NCI-H1930 (cell line): ENCODE measurements around the gene MYH9.
"Not testable (repeated sequence)": the region's sequence is repeated elsewhere in the genome, so short reads cannot be mapped to it uniquely, and the experiment has no call there.

Experiments used
- DNase-seq, 2 experiments: peaks; one replicate each; lab custom pipeline; 2025; lab: John Stamatoyannopoulos, UW

MYH9 gene

DNA sequence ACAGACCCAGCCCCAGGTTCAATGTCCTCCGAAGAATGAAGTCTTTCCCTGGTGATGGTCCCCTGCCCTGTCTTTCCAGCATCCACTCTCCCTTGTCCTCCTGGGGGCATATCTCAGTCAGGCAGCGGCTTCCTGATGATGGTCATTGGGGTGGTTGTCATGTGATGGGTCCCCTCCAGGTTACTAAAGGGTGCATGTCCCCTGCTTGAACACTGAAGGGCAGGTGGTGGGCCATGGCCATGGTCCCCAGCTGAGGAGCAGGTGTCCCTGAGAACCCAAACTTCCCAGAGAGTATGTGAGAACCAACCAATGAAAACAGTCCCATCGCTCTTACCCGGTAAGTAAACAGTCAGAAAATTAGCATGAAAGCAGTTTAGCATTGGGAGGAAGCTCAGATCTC is 120.7 kb downstream of the MYH9 start:
- no peak for DNase-seq

DNA sequence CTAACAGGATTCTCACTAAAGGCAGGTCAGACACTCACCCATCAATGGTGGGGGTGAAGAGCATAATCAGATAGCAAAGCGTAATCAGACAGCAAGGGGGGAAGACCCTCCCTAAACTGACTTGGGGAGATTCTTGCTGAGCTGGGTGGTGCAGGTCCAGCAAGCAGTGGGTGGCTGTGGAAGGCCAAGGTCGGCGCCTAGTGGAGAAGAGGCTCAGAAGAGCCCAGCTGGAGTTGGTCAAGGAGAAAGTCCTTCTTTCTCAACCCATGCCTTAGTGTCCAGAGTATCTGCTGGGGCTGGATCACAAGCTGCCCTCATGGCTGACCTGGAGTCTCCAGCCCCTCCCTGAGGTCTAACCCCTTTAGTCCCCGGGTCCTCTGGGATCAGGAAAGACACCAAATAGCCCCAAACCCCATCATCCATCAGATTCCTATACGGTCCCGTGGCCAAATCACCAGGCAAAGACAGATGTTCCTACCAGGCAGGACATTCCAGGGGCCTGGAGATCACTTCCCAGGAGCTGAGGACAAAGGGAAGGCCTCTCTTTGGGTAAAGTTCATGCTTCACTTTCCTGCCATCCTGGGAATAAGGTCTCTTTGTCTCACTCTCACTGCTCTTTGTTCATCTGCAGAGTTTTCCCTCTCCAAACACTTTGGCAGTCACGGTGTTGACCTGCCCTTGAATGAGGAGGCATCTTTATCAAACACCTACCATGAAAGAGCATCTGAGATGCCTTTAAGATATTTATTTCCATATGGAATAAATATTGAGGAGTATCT is 123.7 kb downstream of the MYH9 start:
- DNase-seq, result not testable (repeated sequence)

DNA sequence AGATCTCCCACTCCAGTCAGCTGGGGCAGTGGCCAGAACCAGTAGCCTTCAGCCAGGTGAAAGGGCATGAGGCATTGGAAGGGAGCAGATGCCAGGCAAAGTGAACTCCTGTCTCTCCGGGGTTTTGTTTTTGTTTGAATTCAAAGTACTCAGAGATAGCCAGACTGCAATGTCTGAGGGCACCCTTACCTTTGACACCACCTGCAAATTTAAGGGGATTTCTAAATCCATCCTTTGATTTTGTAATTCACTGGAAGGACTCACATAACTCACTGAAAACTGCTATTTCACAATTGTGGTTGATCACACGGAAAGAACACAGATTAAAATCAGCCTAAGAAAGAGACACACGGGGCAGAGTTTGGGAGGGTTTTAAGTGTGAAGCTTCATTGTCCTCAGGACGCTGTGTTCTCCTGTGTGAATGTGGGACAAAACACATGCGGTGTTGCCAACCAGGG is 124.5 kb downstream of the MYH9 start:
- DNase-seq, result not testable (repeated sequence)

DNA sequence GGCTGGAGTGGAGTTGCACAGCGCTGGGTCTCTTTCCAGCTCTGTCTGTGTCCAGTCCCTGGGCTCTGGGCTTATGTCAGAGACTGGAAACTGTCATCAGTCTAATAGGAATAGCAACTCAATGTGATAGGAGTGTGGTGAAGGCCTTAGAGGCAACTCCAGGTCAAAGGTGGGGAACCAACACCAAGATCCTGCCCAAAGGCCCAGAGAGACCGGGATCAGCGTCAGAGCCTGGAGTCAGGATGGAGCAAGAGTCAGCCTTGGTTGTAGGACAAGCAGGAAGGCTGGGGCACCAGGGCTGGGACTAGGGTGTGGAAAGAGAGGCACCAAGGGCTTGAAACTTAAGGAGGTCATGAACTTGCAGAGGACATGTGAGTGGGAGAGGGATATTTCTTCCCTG is 125.5 kb downstream of the MYH9 start:
- DNase-seq, result not testable (repeated sequence)

DNA sequence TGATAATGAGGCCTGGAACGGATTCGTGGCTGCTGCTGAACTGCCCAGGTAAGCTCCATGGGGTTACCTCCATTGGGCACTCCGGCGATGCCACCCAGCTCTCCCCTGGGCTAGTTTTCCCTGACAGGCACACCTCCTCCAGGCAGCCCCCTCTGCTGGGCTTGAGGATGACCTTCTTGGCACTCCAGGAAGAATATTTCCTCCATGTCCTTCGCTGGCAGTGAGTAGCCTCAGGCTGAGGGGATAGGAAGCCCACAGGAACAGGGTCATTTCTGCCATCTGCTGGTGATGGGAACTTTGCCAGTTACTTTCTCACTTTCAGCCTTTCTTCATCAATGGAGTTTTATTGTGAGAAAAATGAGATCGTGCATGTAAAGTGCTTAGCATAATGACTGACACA is 126.1 kb downstream of the MYH9 start:
- not testable (repeated sequence) for DNase-seq

DNA sequence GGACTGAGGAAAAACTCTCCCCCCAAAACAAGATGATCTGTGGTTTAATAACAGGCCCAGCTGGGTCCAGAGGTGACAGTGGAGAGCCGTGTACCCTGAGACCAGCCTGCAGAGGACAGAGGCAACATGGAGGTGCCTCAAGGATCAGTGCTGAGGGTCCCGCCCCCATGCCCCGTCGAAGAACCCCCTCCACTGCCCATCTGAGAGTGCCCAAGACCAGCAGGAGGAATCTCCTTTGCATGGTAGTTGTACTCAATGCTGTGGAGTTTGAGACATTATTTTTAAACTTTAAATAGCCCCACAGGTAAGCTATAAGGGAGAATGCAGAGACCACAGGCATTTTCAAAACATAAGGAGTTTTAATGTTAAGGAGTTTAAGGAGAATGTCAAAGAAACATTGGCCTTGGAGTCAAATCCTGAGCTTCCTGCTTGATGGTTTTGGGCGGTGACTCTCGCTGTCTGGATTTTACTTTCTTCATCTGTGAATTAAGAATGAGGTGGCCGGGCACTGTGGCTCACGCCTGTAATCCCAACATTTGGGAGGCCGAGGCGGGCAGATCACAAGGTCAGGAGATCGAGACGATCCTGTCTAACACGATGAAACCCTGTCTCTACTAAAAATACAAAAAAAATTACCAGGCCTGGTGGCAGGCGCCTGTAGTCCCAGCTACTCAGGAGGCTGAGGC is 128.0 kb downstream of the MYH9 start:
- no peak for DNase-seq

DNA sequence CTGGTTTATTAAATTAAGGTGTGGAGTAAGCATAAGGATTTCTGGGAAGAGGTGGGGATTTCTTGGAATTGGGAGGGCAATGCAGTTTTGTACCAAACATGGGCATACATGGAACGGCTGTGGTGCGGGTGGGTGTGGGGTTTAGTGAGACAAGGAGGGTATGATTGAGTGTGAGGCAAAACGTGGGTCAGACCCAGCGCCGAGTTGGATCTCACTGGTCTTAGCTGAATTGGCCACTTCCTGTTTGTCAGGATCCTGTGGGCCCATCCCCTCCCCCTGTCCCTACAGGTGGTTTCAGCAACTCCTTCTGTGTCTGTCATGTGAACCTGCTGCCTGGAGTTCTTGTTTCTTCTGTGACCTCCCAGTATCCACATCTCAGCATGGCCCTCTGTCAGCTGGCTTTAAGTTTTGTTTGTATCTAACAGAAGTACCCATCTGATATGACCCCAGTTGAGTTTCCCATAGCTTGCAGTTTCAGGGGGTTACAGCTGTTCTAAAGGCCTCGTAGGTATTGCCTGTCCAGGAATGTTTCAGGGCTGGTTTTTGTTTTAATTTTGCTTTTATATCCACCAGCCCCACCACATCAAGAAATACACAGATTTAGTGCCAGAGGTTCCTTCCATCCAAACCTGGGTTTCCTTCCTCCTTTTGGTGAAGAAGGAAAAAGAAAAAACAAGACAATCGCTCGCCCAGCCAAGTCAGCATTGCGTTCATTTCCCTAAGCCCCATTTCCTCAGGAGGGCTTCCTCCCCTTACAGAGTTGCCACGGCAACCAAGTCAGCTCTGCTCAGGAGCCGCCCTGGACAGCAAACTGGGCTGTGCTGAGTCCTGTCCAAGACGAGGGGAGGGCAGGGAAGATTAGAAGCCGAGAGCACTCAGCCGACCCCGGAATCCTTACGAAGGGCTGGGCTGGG is 128.8 kb downstream of the MYH9 start:
- no peak for DNase-seq

DNA sequence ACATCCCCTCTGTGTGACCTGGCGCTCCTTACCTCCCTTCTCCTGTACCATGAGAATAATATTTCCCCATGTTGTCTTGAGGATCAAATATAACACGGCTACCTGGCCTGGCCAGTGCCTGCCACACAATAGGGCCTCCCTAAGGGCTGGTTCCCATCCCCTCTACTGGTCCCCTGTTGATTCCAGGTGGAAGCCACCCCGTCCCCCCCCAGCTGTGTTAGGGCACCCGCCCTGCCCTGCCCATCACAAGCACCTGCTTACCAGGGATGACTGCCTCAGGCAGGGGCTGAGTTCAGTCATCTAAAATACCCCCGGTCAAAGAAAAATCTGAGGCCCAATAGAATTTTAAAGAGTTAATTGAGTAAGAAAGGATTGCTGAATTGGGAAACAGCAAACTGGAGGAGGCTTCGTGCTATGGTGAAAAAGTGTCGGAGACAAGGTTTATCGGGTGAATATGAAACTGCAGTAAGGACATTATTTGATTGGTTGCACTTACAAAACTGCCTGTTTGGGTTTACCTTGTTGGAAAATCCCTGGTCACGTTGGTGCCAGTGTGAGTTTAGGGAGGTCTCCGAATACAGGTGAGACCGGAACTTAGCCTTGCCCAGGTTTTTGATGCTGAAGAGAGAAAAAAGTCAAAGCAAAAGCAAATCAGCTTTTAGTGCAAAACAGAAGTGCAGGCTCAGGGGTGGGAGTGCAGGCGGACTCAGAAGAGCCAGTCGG is 129.7 kb downstream of the MYH9 start:
- DNase-seq, result no peak

DNA sequence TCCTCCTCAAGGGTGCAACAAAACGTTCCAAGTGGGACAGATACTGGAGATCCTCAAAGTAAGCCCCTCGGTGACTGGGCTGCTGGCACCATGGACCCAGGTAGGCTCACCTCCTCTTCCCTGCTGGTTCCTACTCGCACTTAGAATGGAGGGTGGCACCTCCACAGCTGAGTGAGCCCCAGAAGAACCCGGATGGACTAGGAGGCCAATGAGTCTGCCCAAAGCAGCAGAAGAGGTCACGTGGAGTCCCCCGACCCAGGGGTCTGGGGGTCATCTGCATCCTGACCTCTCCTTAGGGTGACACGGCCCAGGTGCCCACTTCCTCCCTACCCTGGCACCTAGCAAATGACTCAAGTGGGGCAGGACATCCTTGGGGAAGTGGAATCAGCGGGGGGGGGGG is 130.5 kb downstream of the MYH9 start:
- DNase-seq, result no peak

DNA sequence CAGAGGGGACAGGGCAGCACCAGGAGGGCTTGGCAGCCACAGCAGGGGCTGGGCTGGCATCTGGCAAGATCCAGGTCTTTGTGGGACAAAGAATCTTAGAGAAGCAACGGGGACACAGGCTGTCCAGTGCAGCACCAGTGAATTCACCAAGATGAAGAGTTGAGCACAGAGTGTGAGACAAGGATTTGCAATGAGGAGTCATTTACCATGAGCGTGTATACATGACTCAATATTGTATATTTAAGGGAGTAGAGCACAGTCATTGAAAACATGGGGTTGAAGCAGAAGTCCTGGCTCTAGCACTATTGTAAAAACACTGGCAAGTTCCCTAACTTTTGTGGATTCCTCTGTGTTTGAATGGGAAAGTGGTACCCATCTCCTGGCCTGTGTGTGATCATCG is 131.3 kb downstream of the MYH9 start:
- DNase-seq, result no peak

DNA sequence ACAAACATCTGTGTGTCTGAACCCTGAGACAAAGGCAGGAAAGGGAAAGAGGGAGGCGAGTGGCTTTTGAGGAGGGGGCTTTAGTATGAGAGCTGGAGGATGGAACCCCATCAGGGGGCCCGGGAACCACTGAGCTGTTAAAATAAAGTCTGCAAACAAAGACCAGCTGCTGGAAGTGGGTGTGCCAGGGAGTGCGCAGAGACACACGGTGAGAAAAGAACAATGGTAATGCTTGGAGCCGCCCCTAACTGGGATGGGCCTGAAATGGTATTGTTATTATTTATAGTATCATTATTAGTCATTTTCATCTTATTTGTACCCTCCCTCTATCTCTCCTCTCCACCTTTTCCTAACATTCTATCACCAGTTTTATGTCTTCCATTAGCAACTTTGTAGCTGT is 132.2 kb downstream of the MYH9 start:
- DNase-seq, result not testable (repeated sequence)

DNA sequence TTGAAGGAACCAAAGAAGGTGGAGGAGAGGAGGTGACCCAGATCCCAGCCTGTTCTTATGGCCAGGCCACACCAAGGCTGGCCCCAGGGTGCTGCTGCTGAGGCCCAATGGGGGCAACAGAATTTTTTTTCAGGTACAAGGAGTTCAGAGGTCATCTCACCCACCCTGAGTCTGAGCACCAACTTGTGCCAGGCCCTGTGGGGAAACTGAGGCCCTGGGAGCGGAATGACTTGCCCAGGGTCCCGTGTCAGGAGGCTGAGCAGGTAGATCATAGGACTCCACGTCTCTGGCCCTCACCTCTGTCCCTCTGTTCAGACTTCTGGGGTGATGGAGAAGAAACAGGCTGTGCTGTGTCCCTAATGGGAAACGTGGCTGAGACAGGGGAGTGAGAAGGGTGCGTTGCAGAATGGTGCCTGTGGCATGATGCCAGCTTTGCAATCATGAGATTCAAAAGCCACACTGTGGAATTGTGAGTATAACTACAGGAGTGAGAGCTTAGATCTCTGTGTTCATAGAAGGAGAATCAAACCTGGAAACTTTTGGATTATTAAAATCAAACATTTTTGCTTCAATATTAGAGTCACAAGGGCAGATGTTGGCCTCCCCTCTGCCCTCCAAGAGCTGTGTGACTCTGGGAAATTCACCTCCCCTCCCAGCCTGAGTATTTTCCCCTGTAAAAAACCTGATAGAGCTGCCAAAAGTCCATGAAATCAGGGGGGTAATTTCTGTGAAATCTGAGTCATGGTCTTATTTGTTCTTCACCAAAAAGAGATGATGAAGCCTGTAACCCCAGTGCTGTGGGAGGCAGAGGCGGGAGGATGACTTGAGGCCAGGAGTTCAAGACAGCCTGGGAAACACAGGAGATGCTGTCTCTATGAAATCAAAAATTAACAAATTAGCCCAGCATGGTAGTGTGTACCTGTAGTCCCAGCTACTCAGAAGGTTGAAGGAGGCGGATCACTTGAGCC is 134.0 kb downstream of the MYH9 start:
- no peak for DNase-seq

DNA sequence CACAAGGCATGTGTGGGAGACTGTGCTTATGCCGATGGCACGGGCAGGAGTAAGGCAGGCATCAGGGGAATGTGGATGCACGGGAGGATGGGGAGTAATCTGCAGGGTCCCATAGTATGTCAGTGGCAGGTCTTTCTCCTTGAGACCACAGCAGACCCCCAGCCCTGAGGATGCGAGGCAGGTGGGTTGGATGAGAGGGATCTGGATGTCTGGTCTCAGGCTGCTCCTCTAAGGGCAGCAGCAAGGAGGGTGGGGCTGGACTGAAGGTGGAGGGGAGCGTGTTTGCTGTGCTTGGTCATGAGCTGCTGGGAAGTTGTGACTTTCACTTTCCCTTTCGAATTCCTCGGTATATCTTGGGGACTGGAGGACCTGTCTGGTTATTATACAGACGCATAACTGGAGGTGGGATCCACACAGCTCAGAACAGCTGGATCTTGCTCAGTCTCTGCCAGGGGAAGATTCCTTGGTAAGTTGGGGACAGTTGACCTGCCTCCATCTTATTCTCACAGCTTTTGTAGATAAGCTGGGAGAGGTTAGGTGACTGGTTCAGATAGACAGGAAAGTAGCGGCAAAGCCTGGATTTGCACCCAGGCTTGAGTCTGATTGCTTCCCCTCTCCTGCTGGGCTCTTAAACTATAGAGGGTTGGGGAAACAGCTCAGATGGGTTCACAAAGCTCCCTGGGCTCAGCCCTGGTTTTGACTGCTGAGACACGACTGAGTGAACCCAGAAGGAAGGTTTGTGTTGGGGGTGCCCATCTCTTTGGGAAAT is 134.8 kb downstream of the MYH9 start, which contains the start of gene APOL1:
Gene APOL1, plus strand, starts transcription at position 380 of the 769 bp plus-strand sequence. CDS start 1,823 bp downstream, outside the sequence.
- DNase-seq, result no peak

DNA sequence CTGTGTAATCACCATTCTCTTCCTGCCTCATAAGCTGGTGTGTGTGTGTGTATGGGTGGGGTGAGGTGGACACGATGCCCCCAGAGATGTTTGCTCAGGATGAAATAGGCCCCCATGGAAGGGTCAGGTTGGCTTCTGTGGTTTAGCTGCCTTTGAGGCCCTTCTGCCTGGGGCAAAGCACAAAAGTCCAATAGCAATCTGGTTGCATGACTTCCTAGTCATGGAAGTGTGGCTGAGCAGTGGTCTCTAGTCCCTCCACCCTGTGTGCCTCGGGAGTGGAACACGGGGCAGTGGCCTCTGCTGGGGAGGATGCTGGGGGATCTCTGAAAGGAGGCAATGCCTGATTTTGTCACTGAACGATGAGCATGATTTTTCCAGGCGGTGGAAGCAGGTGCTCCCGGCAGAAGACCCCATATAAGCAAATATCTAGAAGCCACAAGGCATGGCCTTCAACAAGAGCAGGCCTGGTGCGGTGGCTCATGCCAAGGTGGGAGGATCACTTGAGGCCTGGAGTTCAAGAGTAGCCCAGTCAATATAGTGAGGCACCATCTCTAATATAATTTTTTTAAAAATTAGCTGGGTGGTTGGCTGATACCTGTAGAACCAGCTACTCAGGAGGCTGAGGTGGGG is 135.7 kb downstream of the MYH9 start:
- not testable (repeated sequence) for DNase-seq

DNA sequence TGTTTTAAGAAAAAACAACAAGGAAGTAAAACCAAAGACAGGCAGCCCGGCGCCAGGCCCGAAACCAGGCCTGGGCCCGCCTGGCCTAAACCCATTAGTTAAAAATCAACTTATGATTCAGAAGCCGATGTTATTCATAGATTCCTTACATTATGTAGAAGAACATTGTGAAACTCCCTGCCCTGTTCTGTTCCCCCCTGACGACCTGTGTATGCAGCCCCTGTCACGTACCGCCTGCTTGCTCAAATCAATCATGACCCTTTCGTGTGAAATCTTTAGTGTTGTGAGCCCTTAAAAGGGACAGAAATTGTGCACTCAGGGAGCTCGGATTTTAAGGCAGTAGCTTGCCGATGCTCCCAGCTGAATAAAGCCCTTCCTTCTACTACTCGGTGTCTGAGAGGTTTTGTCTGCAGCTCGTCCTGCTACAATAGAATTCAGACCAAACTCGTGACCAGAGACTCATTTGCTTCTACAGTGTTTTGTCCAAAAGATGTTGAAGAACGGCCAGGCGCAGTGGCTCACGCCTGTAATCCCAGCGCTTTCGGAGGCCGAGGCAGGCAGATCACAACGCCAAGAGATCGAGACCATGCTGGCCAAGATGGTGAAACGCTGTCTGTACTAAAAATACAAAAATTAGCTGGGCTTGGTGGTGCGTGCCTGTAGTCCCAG is 137.3 kb downstream of the MYH9 start:
- DNase-seq, result not testable (repeated sequence)

DNA sequence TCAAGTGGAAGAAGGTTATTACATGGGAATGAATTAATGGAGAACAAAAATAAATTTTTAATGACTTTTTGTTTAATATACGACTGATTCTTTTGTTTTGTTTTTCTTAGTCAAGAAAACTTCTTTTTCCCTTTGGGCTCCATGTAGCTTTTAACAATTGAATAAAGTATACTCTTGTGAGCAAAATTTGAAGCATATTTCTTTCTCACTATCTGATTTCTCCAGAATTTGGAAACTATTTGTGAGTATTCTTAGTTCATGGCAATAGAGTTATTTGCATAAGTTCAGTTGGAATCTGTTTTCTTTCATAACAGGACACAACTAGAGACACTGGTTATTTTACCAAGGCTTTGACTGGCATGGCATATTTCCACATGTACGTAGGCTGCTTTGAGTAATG is 138.6 kb downstream of the MYH9 start:
- DNase-seq, result no peak

DNA sequence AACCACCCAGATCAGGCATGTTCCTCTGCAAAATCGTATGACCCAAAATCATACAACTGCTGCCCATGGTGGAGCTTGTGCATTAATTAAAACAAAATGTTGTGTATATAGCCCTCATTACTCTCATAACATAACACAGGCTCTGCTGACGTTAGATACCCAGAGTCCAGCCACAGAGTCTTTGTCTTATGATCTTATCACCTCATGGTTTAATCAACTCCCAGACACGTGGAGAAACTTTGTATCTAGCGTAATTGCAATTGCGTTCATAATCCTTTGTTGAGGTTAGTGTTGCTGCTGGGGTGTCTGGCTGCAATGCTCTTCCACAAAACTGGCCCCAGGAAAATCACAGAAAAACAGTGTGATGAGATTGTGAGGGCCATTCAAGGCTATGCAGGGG is 139.8 kb downstream of the MYH9 start:
- no peak for DNase-seq

DNA sequence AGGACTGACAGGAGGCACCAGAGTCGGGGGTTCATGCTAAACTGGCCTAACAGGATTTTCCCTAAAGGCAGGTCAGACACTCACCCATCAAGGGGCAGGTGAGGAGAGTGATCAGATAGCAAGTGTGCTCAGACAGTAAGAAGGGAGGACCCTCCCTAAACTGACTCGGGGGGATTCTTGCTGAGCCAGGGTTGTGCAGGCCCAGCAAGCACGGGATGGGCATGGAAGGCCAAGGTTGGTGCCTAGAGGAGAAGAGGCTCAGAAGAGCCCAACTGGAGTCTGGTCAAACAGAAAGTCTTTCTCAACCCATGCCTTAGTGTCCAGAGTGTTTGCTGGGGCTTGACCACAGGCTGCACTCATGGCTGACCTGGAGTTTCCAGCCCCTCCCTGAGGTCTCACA is 141.0 kb downstream of the MYH9 start:
- no peak for DNase-seq
